Activated naive CD8-positive, alpha-beta T cell treated with anti-CD3 and anti-CD28 coated beads for 36 hours (primary cell): Measurements from ENCODE around the gene PTPRN. TPM values are rescaled to one million over a fixed set of nuclear protein-coding genes. Genes with fewer than 3 reads are reported as not detected.
"Not testable (repeated sequence)": the region's sequence is repeated elsewhere in the genome, so short reads cannot be mapped to it uniquely, and the experiment has no call there.

ENCODE experiments used
- DNase-seq: peaks from one replicate; pipeline ENCODE4 v3.0.0; 2021
- H3K27ac Mint-ChIP-seq: one replicate; pipeline ENCODE4 v1.8.0; 2022; ENCODE audit warnings: mild to moderate bottlenecking, moderate library complexity, mixed read lengths
- H3K27me3 Mint-ChIP-seq: one replicate; pipeline ENCODE4 v1.8.0; 2022; ENCODE audit warnings: mild to moderate bottlenecking, mixed read lengths
- H3K36me3 Mint-ChIP-seq: one replicate; pipeline ENCODE4 v1.8.0; 2021; ENCODE audit warnings: mild to moderate bottlenecking, mixed read lengths
- H3K4me1 Mint-ChIP-seq: one replicate; pipeline ENCODE4 v1.8.0; 2021; ENCODE audit warnings: mixed read lengths
- H3K4me3 Mint-ChIP-seq: one replicate; pipeline ENCODE4 v1.8.0; 2022; ENCODE audit warnings: mild to moderate bottlenecking, moderate library complexity, mixed read lengths
- H3K9me3 Mint-ChIP-seq: one replicate; pipeline ENCODE4 v1.8.0; 2022; ENCODE audit warnings: mixed read lengths
- total RNA-seq, 2 experiments: library from RNA; stranded (reverse); gene quantifications; one replicate each; pipeline ENCODE4 v1.2.3, GENCODE V29; 2021

PTPRN gene
- total RNA-seq, 2 experiments from 2014 or later, result 1.7 to 2.5 TPM

DNA sequence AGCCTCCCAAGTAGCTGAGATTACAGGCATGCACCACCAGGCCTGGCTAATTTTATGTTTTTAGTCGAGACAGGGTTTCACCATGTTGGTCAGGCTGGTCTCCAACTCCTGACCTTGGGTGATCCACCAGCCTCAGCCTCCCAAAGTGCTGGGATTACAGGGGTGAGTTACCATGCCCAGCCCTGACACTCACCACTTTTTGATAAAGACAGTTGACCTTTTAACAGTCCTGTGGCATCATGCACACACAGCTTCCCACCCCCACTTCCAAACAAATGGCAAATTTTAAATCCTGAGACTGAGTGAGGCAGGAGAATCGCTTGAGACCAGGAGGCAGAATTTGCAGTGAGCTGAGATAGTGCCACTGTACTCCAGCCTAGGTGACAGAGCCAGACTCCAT is 36.2 kb downstream of the PTPRN start:
- Mint-ChIP-seq H3K4me1 (peaks cover 9% of the 10 kb centered on the region), H3K36me3 (no peaks in the 10 kb centered on the region), H3K4me3 (no peak overlapping the region), H3K9me3 (no peaks in the 10 kb centered on the region), H3K27me3 (no peaks in the 10 kb centered on the region), H3K27ac (no peak overlapping the region)
- DNase-seq, result no peak

DNA sequence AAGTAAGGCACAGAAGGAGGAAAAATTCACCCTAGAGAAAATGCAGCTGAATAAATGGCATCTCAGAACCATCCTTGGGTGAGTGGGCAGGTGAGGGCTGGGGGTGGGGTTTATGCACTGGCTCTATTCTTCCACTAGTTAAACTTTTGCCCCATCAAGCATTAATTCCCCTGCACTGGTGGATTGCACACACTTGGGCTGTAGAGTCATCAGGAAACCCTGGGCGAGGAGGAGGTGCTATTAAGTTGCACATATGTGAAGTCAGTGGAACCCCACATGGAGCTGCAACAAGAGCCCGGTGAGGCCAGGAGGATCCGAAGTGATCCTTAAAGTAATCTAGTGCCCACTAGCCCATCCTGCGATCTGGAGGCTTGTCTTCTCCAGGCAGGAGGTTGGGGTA is 36.8 kb downstream of the PTPRN start:
- H3K27me3 Mint-ChIP-seq, result no peaks in the 10 kb centered on the region
- no peak for DNase-seq
- H3K4me1 Mint-ChIP-seq, result peaks cover 3% of the 10 kb centered on the region
- H3K9me3 Mint-ChIP-seq, result no peaks in the 10 kb centered on the region
- H3K27ac Mint-ChIP-seq, result no peak overlapping the region
- H3K36me3 Mint-ChIP-seq, result no peaks in the 10 kb centered on the region
- H3K4me3 Mint-ChIP-seq, result no peak overlapping the region

DNA sequence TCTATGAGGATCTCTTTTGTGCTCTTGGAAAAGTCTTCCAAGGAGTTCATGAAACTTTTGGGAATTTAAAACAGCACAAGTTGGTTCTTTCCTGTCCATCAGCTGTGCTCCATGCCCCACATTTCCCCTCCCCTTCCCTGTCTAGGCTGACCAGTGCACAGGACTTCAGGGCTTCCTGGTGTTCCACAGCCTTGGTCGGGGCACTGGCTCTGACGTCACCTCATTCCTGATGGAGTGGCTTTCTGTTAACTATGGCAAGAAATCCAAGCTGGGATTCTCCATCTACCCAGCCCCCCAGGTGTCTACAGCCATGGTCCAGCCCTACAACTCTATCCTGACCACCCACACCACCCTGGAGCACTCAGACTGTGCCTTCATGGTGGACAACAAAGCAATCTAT is 38.2 kb downstream of the PTPRN start:
- H3K4me1 Mint-ChIP-seq, result peaks cover 2% of the 10 kb centered on the region

DNA sequence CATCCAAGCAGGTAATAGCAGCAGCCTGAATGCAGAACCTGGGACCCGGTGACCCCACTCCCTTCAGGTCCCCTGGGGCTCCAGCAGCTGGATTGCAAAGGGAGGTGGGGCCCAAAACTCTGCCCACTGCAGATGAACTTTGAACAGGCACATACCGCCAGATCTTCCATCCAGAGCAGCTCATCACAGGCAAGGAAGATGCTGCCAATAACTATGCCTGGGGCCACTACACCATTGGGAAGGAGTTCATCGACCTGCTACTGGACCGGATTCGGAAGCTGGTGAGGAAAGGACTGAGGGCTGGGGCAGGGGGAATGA is 39.2 kb downstream of the PTPRN start:
- H3K9me3 Mint-ChIP-seq, result no peaks in the 10 kb centered on the region
- H3K27ac Mint-ChIP-seq, result no peak overlapping the region
- H3K4me3 Mint-ChIP-seq, result no peak overlapping the region
- no peaks in the 10 kb centered on the region for H3K36me3 Mint-ChIP-seq
- H3K27me3 Mint-ChIP-seq, result no peaks in the 10 kb centered on the region
- no peak for DNase-seq
- peaks cover 2% of the 10 kb centered on the region for H3K4me1 Mint-ChIP-seq

More for the DNA sequence above, 38.2 kb downstream of the PTPRN start:
- DNase-seq, result no peak
- no peak overlapping the region for H3K27ac Mint-ChIP-seq
- no peaks in the 10 kb centered on the region for H3K36me3 Mint-ChIP-seq
- H3K9me3 Mint-ChIP-seq, result no peaks in the 10 kb centered on the region
- no peaks in the 10 kb centered on the region for H3K27me3 Mint-ChIP-seq
- H3K4me3 Mint-ChIP-seq, result no peak overlapping the region

DNA sequence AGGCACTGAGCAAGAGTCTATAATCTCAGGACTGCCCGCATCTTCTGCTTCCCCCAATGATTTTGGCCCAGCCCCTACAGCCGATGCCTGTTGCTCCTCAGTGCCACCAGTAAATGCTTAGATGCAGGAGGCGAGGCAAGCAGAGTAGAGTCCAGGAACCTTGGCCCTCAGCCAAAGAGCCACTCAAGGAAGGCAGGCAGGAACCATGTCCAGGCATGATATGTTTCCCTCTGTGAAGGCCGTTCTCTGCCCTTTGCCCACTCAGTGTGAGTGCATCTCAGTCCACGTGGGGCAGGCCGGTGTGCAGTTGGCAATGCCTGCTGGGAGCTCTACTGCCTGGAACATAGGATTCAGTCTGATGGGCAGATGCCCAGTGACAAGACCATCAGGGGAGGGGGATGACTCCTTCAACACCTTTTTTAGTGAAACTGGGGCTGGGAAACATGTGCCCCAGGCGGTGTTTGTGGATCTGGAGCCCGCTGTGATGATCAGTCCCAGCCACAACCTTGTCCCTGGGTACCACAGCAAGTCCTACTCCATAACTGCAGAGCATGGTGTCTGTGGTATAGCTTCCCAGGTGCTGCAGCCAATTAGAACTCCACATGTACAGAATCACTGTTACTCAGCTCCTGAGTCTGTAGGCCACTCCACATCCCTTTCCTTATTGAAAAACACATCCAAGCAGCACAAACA is 39.7 kb downstream of the PTPRN start:
- no peaks in the 10 kb centered on the region for H3K27me3 Mint-ChIP-seq
- H3K4me3 Mint-ChIP-seq, result no peak overlapping the region
- H3K27ac Mint-ChIP-seq, result no peak overlapping the region
- peaks cover 2% of the 10 kb centered on the region for H3K4me1 Mint-ChIP-seq
- H3K36me3 Mint-ChIP-seq, result no peaks in the 10 kb centered on the region
- no peak for DNase-seq
- no peaks in the 10 kb centered on the region for H3K9me3 Mint-ChIP-seq

DNA sequence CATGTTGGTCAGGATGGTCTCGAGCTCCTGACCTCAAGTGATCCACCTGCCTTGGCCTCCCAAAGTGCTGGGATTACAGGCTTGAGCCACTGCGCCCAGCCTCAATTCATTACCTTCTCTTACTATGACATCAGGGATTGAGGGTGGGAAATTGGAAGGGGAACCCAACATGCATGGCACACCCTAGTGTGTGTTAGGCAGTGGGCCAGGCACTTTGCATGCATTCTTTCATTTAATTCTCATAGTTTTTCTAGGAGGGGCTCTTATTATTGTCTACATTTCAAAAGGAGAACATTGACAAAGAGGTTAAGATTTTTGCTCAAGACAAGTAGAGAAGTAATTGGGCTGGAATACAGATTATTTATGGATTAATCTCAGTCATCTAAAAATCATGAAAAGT is 40.9 kb downstream of the PTPRN start:
- Mint-ChIP-seq H3K27me3 (no peaks in the 10 kb centered on the region), H3K9me3 (no peaks in the 10 kb centered on the region), H3K27ac (no peak overlapping the region), H3K4me1 (peaks cover 2% of the 10 kb centered on the region), H3K36me3 (no peaks in the 10 kb centered on the region), H3K4me3 (no peak overlapping the region)
- no peak for DNase-seq

DNA sequence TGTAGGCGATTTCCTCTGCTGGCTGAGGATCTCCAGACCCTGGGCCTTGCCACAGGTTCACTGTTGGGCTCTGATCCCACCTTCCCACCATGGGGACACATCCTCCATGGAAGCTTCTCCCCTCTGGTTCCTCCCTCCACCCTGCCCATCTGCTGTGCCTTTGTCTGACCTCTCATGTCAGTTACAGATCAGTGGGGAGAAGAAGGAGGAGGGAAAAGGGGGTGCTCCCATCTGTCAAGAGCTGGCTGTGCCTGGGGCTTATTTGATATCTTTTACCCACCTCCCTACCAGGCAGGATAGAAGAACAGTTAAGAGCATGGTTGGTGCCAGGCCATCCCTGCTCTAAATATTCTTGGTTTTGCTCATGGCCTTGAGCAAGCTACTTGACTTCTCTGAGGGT is 42.3 kb downstream of the PTPRN start:
- Mint-ChIP-seq H3K36me3 (no peaks in the 10 kb centered on the region), H3K27ac (no peak overlapping the region), H3K27me3 (no peaks in the 10 kb centered on the region), H3K4me3 (no peak overlapping the region), H3K9me3 (no peaks in the 10 kb centered on the region), H3K4me1 (no peaks in the 10 kb centered on the region)
- no peak for DNase-seq

DNA sequence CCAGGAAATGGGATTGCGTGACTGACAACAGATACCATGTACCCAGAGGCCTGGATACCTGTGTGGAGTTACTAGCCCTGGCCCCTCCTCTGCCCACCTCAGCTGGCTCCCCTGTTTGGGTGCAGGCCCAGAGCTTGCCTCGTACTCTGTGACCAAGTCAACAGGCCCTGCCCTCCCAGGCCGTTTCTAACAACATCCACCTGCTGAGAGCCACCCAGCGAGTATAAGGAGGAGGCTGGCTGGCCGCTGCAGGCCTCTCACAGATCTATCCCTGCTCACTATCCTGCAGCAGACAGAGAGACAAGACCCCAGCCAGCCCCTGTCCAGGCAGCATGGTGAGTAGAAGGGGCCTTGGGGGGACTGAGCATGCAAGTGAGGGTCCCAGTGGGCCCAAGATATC is 43.0 kb downstream of the PTPRN start:
- Mint-ChIP-seq H3K27me3 (no peaks in the 10 kb centered on the region), H3K4me1 (peaks cover under 1% of the 10 kb centered on the region), H3K27ac (no peak overlapping the region), H3K9me3 (no peaks in the 10 kb centered on the region), H3K36me3 (no peaks in the 10 kb centered on the region), H3K4me3 (no peak overlapping the region)
- DNase-seq, result no peak

DNA sequence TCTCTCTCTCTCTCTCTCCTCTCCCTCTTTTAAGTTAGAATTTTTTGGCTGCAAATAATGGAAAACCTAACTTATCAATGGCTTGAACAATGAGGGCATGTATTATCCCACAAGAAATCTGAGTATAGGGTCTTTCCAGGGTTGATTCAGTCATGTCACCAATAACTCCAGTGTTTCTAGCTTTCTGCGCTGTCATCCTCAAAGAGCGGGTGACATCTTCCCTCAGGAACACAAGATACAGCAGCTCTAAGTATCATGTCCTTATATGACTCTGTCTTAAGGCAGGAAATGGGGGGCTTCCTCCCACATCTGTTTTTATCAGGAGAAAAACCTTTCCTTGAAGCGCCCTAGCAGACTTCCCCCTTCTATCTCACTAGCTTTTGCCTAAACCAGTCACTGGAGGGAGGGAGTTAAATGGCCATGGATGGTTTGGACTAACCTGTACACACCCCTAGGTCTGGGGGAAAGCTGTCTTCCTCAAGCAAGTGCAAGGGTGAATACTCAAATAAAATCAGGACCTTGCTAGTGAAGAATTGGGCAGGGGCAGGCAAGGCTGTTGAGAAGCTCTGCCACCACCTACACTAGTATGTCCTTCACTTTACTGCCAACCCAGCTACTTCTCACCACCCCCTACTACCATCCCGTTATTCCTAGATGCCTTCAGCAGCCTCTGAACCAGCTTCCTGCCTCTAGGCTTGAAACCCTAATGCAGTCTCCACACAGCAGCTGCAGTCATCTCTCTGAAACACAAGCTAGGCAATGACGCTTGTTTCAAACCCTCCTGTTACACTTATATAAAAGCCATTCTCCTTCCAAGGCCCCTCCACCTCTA is 48.0 kb downstream of the PTPRN start:
- no peak for DNase-seq
- H3K27me3 Mint-ChIP-seq, result peaks cover 2% of the 10 kb centered on the region

DNA sequence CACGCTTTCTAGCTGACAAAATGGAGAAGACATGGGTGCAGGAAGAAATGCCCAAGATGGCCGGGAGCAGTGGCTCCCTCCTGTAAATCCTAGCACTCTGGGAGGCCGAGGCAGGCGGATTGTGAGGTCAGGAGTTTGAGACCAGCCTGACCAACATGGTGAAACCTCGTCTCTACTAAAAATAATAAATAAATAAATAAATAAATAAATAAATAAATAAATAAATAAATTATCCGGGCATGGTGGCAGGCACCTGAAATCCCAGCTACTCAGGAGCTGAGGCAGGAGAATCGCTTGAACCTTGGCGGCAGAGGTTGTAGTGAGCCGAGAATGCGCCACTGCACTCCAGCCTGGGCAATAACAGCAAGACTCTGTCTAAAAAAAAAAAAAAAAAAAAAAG is 50.3 kb downstream of the PTPRN start:
- H3K27me3 Mint-ChIP-seq, H3K27ac Mint-ChIP-seq, H3K4me3 Mint-ChIP-seq, H3K9me3 Mint-ChIP-seq, H3K36me3 Mint-ChIP-seq, DNase-seq: not testable (repeated sequence)
- peaks cover 14% of the 10 kb centered on the region for H3K4me1 Mint-ChIP-seq

More for the DNA sequence above, 48.0 kb downstream of the PTPRN start:
- no peaks in the 10 kb centered on the region for H3K36me3 Mint-ChIP-seq
- no peak overlapping the region for H3K4me3 Mint-ChIP-seq
- H3K27ac Mint-ChIP-seq, result no peak overlapping the region
- no peaks in the 10 kb centered on the region for H3K9me3 Mint-ChIP-seq
- H3K4me1 Mint-ChIP-seq, result peaks cover 5% of the 10 kb centered on the region

DNA sequence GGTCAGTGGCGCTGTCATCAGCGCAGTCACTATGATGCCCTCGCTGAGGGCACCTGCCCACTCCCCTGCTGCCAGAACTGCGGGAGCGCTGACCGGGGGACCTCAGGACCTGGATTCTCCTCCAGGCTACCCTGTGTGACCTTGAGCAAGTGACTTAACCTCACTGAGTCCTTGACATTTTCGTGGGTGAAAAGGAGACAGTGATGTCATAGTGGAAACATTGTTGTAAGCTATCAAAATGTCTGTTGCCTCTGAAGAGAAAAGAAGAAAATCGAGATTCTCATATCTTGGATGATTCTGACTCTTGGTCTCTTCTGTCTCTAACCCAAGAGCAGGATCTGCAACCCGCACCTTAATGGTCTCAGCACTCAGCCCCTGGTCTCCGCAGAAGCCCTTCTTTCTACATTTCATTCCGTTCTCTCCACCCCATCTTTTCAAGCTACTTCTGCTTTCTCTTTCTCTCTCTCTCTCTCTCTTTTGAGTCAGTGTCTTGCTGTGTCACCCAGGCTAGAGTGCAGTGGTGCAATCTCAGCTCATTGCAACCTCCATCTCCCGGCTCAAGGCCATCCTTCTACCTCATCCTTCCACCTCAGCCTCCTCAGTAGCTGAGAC is 54.5 kb downstream of the PTPRN start:
- peaks cover 36% of the 10 kb centered on the region for H3K4me1 Mint-ChIP-seq
- peaks cover 26% of the 10 kb centered on the region for H3K36me3 Mint-ChIP-seq
- peak overlapping the region; percentile 97 for H3K4me3 Mint-ChIP-seq

DNA sequence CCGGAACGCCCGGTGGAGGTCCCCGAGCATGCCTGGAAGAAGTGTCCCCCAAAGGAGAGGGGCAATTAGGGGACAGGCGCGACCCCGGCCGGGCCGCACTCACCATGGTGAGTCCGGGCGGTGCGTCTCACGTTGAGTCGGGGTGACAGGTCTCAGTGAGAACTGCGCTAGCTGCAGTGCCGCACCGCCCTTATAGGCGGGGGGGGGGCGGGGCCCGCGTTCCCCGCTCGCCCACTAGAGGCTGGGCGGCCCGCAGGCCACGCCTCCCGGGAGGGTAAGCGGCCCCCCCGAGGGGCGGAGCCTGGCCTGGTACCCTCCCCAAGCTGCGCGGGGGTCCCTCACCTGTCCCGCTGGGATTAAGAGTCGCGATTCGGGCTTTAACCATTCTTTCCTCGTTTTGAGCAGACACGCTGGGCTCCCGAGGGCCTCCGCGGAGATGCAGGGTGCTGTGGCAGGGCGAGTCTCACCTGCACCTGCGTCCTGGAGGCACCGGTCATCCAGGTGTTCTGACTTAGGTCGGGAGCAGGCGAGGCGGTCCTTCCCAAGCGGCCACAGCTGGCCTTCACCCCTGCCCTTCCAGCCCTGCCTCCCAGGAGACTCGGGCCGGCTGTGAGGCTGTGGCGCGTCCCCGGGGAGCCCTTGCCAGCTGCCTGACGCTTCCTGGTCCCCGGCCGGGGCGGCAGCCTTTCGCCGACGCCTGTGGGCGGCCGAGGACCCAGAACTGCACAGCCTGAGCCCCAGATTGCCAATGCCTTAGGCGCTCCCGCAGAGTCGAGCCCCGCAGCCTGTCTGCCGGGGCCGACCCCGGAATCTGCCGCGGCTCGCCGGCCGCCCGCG is 55.2 kb downstream of the PTPRN start, which contains the start of gene TUBA4A:
TSS of gene TUBA4A (minus strand) at position 166 of the 837 bp plus-strand sequence. CDS start at position 106, 60 bp downstream.
- Mint-ChIP-seq H3K4me1 (peaks cover 43% of the 10 kb centered on the region), H3K27me3 (no peaks in the 10 kb centered on the region), H3K9me3 (no peaks in the 10 kb centered on the region), H3K27ac (peak within 1 kb of the TSS; percentile 95), H3K4me3 (peak within 1 kb of the TSS; percentile 97), H3K36me3 (peaks cover 29% of the 10 kb centered on the region)
- DNase-seq, result peak; percentile 90

More for the DNA sequence above, 54.5 kb downstream of the PTPRN start:
- Mint-ChIP-seq H3K9me3 (no peaks in the 10 kb centered on the region), H3K27ac (peak overlapping the region; percentile 95), H3K27me3 (no peaks in the 10 kb centered on the region)
- peak; percentile 42 for DNase-seq

DNA sequence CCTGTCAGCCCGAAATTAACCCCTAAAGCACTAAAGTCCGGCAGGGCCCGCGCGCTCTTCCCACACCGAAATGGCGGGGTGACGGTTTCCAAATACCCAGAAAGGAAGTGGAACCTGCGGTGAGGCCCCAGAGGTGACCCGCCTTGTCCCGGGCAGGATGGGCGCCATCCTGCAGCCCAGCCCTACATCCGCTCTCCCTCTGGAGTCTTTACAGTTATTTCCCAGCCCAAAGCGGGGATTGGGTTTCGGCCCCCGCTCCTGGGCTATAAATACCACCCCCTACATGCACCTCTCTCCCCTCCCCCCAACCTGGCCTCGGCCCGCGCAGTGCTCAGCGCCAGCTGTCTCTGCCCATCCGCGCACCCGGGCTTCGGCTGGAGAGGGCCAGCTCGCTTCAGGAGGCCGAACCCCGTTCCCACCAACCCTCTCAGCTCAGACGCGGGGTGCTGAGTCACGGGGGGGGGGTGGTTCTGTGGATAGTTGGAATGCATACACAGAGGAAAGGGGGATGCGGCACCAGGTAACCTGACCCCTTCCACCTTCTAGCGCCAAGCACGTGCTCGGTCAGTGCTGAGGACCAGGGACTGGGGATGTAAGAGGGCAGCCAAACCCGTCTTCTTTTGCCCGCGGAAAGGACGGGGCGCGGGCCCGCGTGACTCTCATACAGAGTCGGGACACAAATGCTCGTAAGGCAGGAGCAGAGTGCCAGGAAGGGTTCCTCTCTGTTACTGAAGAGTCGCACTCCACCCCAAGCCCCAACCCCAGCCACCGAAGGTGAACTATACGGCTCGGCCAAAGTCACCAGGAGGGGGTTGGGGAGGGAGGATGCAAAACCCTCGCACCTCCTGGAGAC is 56.1 kb downstream of the PTPRN start, which contains the start of gene TUBA4B:
TSS of gene TUBA4B (plus strand) at position 344 of the 853 bp plus-strand sequence. CDS start at position 509, 165 bp downstream.
- Mint-ChIP-seq H3K36me3 (peaks cover 38% of the 10 kb centered on the region), H3K4me1 (peaks cover 52% of the 10 kb centered on the region), H3K9me3 (no peaks in the 10 kb centered on the region), H3K27me3 (no peaks in the 10 kb centered on the region), H3K27ac (peak within 1 kb of the TSS; percentile 95), H3K4me3 (peak within 1 kb of the TSS; percentile 97)
- peak; percentile 66 for DNase-seq

DNA sequence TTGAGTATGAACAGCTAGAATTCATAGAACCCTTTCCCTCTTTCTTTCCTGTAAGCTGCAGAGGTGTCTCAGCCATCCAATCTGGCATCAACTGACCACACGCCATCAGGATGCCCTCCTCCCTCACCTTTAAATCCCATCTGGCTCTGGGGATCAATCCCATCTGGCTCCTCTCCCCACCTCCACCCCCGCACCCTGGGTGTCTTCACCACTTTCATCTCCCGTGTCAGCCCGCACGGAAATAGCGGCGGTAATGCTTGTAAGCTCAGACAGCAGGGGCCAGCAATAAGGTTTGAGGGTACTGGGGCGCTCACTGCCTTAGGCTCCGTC is 56.7 kb downstream of the PTPRN start:
- Mint-ChIP-seq H3K36me3 (peaks cover 41% of the 10 kb centered on the region), H3K9me3 (no peaks in the 10 kb centered on the region), H3K27me3 (no peaks in the 10 kb centered on the region), H3K27ac (peak overlapping the region; percentile 94), H3K4me1 (peaks cover 57% of the 10 kb centered on the region), H3K4me3 (peak overlapping the region; percentile 97)
- no peak for DNase-seq
